Calu3 (cell line): ENCODE results near the gene PBX4. TPM values are rescaled to one million over a fixed set of nuclear protein-coding genes. Genes with fewer than 3 reads are reported as not detected.

Experiments used
- BruUV-seq: library from RNA; stranded (reverse); fragments of 400-500 nt; replicated peaks from 2 replicates; lab custom pipeline; 2021; lab: Mats Ljungman, UMichigan
- CTCF ChIA-PET: fragments of 300-600 bp; sonication (Branson Sonifier 250); formaldehyde crosslinking; loops from one replicate; lab custom pipeline; 2022; ENCODE audit warnings: antibody characterized with exemption; lab: Charles Lee
- DNase-seq: peaks from one replicate; pipeline ENCODE4 v3.0.0; 2022
- H3K27ac Mint-ChIP-seq: one replicate; pipeline ENCODE4 v1.8.0; 2022; ENCODE audit warnings: mixed read lengths; ENCODE audit not compliant: unreplicated experiment
- H3K27me3 Mint-ChIP-seq: one replicate; pipeline ENCODE4 v1.8.0; 2022; ENCODE audit warnings: mixed read lengths; ENCODE audit not compliant: unreplicated experiment
- H3K36me3 Mint-ChIP-seq: one replicate; pipeline ENCODE4 v1.8.0; 2022; ENCODE audit warnings: mild to moderate bottlenecking, moderate library complexity, mixed read lengths; ENCODE audit not compliant: insufficient read depth, unreplicated experiment
- H3K4me1 Mint-ChIP-seq: one replicate; pipeline ENCODE4 v1.8.0; 2022; ENCODE audit warnings: mild to moderate bottlenecking, low read depth, mixed read lengths; ENCODE audit not compliant: unreplicated experiment
- H3K4me3 Mint-ChIP-seq: one replicate; pipeline ENCODE4 v1.8.0; 2022; ENCODE audit warnings: mild to moderate bottlenecking, low read depth, moderate library complexity, mixed read lengths; ENCODE audit not compliant: unreplicated experiment
- H3K9me3 Mint-ChIP-seq: one replicate; pipeline ENCODE4 v1.8.0; 2022; ENCODE audit warnings: low read depth, mixed read lengths; ENCODE audit not compliant: unreplicated experiment
- CTCF ChIP-seq: fragments of 200-600 bp; IDR thresholded peaks from one replicate; pipeline ENCODE4 v1.8.0; 2022; ENCODE audit warnings: antibody characterized with exemption; ENCODE audit not compliant: unreplicated experiment
- intact Hi-C: fragments of 100-400 bp; cut with micrococcal nuclease; formaldehyde crosslinking; loops from one replicate; pipeline ENCODE4 v1.10.0; 2022; ENCODE audit not compliant: unreplicated experiment
- total RNA-seq: library from RNA; stranded (reverse); gene quantifications from 2 replicates; pipeline ENCODE4 v1.2.3, GENCODE V29; 2022

Gene PBX4
- total RNA-seq, 1 experiment from 2014 or later: 6.0 TPM

DNA sequence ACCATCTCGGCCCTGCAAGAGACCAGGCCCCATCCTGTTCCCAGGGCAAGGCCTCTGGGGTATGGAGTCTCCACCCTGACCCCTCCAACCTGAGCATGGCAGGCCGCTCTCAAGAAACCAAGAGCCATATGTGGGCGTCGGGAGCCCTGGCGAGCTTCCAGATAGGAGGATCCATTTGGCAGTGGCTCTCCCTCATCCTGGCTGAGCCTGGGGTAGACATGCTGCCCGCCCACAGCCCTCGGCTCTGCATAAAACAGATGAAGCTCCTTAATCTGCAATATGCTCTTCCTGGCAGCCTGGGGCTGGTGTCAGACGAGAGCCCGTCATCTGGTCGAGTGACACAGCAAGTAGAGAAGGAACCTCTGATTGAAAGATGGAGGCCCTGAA, 38.9 kb upstream of the PBX4 start:
- no peak for TF ChIP-seq CTCF
- H3K36me3 Mint-ChIP-seq: peaks cover 37% of the 10 kb centered on the region
- intact Hi-C loops: no loop called here
- H3K4me1 Mint-ChIP-seq: peaks cover 15% of the 10 kb centered on the region
- no TSS peak for BruUV-seq
- CTCF ChIA-PET: no interaction called here
- no peak overlapping the region for H3K4me3 Mint-ChIP-seq
- no peaks in the 10 kb centered on the region for H3K9me3 Mint-ChIP-seq
- no peak for DNase-seq
- H3K27me3 Mint-ChIP-seq: no peaks in the 10 kb centered on the region
- no peak overlapping the region for H3K27ac Mint-ChIP-seq

DNA sequence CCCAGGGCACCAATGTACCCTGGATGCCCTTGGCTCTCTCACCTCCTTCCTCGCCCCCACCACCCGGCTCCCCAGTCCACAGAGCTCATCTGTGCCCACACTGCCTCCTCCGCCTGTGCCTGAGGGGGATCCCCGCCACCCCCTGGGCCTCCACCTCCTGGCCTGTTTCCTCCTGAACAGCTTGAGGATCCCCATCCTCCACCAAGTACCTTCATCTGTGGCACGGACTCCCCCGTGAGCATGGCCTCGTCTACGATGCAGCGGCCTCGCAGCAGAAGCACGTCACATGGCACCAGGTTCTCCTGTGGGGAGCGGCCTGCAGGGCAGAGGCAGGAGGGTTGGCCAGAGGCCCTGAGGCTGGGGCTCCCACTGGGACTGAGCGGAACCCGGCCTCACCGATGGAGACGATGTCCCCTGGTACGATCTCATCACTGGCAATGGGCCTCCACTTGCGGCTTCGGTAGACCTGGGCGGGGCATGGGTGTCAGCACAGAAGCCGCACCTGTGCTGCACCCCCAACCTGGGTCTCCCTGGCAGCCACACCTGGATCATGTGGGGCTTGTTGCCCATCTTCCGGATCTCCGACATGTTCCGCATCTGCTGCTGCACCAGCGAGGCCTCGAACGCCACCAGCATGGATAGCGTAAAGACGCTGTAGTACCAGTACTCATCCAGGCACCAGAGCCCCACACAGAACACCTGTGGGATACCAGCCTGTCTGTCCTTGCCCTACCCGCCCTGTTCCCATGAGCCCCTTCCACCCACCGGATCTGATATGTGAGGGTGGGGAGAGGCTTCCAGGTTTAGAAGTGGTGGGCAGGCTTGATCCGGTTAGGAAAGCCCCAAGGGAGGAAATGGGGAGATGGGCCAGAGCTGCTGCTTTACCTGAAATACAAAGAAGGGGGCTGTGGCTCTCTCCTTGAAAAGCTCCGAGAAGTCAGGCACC, 38.2 kb upstream of the PBX4 start:
- TF ChIP-seq CTCF: no peak
- no peak overlapping the region for H3K27ac Mint-ChIP-seq
- H3K4me1 Mint-ChIP-seq: peaks cover 9% of the 10 kb centered on the region
- DNase-seq: no peak
- H3K9me3 Mint-ChIP-seq: no peaks in the 10 kb centered on the region
- intact Hi-C loops: no loop called here
- BruUV-seq: no TSS peak
- H3K27me3 Mint-ChIP-seq: no peaks in the 10 kb centered on the region
- CTCF ChIA-PET: no interaction called here
- no peak overlapping the region for H3K4me3 Mint-ChIP-seq
- peaks cover 30% of the 10 kb centered on the region for H3K36me3 Mint-ChIP-seq

DNA sequence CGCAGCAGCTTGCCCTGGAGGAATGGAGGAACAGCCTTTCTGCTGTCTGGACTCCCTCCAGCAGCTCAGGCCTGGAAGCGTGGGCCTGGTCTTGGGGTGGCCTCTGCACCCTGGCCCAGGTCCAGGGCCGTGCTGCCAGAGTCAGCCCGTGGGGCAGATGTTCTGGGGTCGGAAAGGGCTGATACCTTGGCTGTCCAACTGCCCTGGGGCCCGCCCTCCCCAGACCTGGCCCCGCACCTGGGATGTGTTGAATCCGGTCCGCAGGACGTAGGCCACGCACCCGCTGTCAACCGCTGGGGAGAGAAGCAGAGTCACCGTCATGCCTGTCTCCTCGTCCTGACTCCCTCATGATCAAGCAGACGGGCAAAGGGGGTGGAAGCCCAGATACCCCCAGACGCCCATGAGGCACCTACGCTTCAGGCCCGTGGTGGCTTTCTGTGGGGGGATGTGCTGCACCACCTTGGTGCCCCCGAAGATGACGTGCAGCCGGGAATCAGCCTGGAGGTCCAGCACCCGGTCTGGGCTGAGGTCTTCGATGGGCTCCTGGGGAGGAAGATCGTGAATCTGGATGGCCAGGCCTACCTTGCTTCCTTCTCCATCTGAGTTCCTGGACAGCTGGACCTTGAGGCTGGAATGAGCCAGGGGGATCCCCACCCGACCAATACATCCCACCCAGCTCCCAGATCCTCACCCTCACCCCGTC, 37.3 kb upstream of the PBX4 start:
- intact Hi-C loops: no loop called here
- Mint-ChIP-seq H3K27ac (no peak overlapping the region), H3K27me3 (no peaks in the 10 kb centered on the region), H3K9me3 (no peaks in the 10 kb centered on the region), H3K4me1 (no peaks in the 10 kb centered on the region), H3K36me3 (peaks cover 27% of the 10 kb centered on the region), H3K4me3 (no peak overlapping the region)
- no peak for TF ChIP-seq CTCF
- CTCF ChIA-PET: no interaction called here
- no TSS peak for BruUV-seq
- DNase-seq: no peak

GRCh38 chr19:19655051-19655594, 36.6 kb upstream of the PBX4 start:
- no peak for TF ChIP-seq CTCF
- intact Hi-C loops: no loop called here
- Mint-ChIP-seq H3K4me3 (no peak overlapping the region), H3K27me3 (no peaks in the 10 kb centered on the region), H3K36me3 (peaks cover 27% of the 10 kb centered on the region), H3K27ac (no peak overlapping the region), H3K9me3 (no peaks in the 10 kb centered on the region), H3K4me1 (no peaks in the 10 kb centered on the region)
- no TSS peak for BruUV-seq
- DNase-seq: no peak
- CTCF ChIA-PET: no interaction called here
